Endothelial cell of umbilical vein (primary cell): ENCODE measurements around the gene ERGIC1. TPM values are rescaled to one million over a fixed set of nuclear protein-coding genes. Genes with fewer than 3 reads are reported as not detected.
A peak's percentile ranks its signal among the peaks of the same experiment; 100 is the strongest.

Source experiments
- BruUV-seq: library from RNA; stranded (reverse); fragments of 400-500 nt; replicated peaks from 2 replicates; lab custom pipeline; 2021; lab: Mats Ljungman, UMichigan
- CTCF ChIA-PET: fragments of 300-600, 350-600 bp; sonication (Branson Sonifier 250); formaldehyde crosslinking; loops from one replicate; lab custom pipeline; 2021; ENCODE audit warnings: antibody characterized with exemption, inconsistent platforms; lab: Charles Lee
- POLR2A ChIA-PET: fragments of 300-600, 350-600 bp; sonication (Branson Sonifier 250); formaldehyde crosslinking; loops from one replicate; lab custom pipeline; 2021; ENCODE audit warnings: antibody characterized with exemption, inconsistent platforms; lab: Charles Lee
- DNase-seq: peaks from one replicate; pipeline ENCODE4 v3.0.0-alpha.2; 2011; ENCODE audit warnings: low read depth, low spot score
- FAIRE-seq: peaks from 2 replicates; lab custom pipeline; 2011; peaks lifted over from hg19 to GRCh38; lab: Jason Lieb, UNC
- H2AFZ ChIP-seq: 2 replicates; pipeline ENCODE4 v1.6.0; 2012; ENCODE audit warnings: low read depth, low read length, control low read depth, inconsistent platforms
- H3K27ac ChIP-seq: 2 replicates; pipeline ENCODE4 v1.5.1; 2011; ENCODE audit warnings: low read depth, mild to moderate bottlenecking, control low read depth, low read length, moderate library complexity; ENCODE audit not compliant: insufficient read depth
- H3K27me3 ChIP-seq, 2 experiments: 2 replicates each; pipeline versions ENCODE4 v1.6.0 to v1.6.1; 2011; ENCODE audit warnings: low read length in 2 of 2, mixed read lengths in 1 of 2; ENCODE audit not compliant: control insufficient read depth in 2 of 2, insufficient read depth in 2 of 2
- H3K36me3 ChIP-seq, 2 experiments: 2 replicates in 1 of 2; 3 replicates in 1 of 2; pipeline ENCODE4 v1.5.1; 2011; ENCODE audit warnings: low read length in 2 of 2, mild to moderate bottlenecking in 1 of 2, moderate library complexity in 1 of 2; ENCODE audit not compliant: control insufficient read depth in 2 of 2, insufficient read depth in 2 of 2; ENCODE audit errors: extremely low read depth in 1 of 2
- H3K4me1 ChIP-seq: 3 replicates; pipeline ENCODE4 v1.5.1; 2011; ENCODE audit warnings: mild to moderate bottlenecking, low read length; ENCODE audit not compliant: control insufficient read depth, insufficient read depth; ENCODE audit errors: extremely low read depth
- H3K4me2 ChIP-seq: 2 replicates; pipeline ENCODE4 v1.6.1; 2011; ENCODE audit warnings: low read length, control low read depth, mixed read lengths; ENCODE audit not compliant: insufficient read depth
- H3K4me3 ChIP-seq, 3 experiments: fragments of 200-600 bp in 1 of 3; sonication (generic), shearing (Covaris generic) in 1 of 3; replicated peaks in 1 of 3; 2 replicates each; pipeline ENCODE4 v1.5.1; 2011 to 2016; ENCODE audit warnings: control low read depth in 3 of 3, low read length in 3 of 3, mild to moderate bottlenecking in 2 of 3, inconsistent platforms in 1 of 3, low read depth in 1 of 3, moderate library complexity in 1 of 3; ENCODE audit not compliant: insufficient read depth in 1 of 3
- H3K79me2 ChIP-seq: 2 replicates; pipeline ENCODE4 v1.6.0; 2012; ENCODE audit warnings: low read length, inconsistent platforms; ENCODE audit not compliant: control insufficient read depth, insufficient read depth
- H3K9ac ChIP-seq: replicated peaks from 2 replicates; pipeline ENCODE3; 2011; ENCODE audit warnings: low read length, control low read depth; ENCODE audit not compliant: insufficient read depth; ENCODE audit errors: extremely low read depth
- H3K9me1 ChIP-seq: replicated peaks from 3 replicates; pipeline ENCODE4 v1.6.0; 2011; ENCODE audit warnings: mild to moderate bottlenecking, low read length; ENCODE audit not compliant: control insufficient read depth, insufficient read depth; ENCODE audit errors: extremely low read depth
- H3K9me3 ChIP-seq: replicated peaks from 2 replicates; pipeline ENCODE4 v1.5.1; 2012; ENCODE audit warnings: low read length, inconsistent platforms; ENCODE audit not compliant: control insufficient read depth, insufficient read depth
- H4K20me1 ChIP-seq: replicated peaks from 2 replicates; pipeline ENCODE3; 2011; ENCODE audit warnings: mild to moderate bottlenecking, low read length; ENCODE audit not compliant: control insufficient read depth, insufficient read depth; ENCODE audit errors: extremely low read depth
- EZH2 ChIP-seq: IDR thresholded peaks from 2 replicates; pipeline ENCODE4 v1.6.1; 2012; ENCODE audit warnings: borderline replicate concordance, low read depth, mild to moderate bottlenecking, moderate library complexity, low read length, inconsistent platforms; ENCODE audit not compliant: severe bottlenecking
- FOS ChIP-seq: IDR thresholded peaks from 2 replicates; pipeline ENCODE4 v1.6.1; 2011; ENCODE audit warnings: mild to moderate bottlenecking, low read length, moderate library complexity, borderline replicate concordance; ENCODE audit not compliant: insufficient read depth
- GATA2 ChIP-seq: IDR thresholded peaks from 2 replicates; pipeline ENCODE4 v1.7.0; 2011; ENCODE audit warnings: low read depth, mild to moderate bottlenecking, moderate library complexity, mixed read lengths, low read length; ENCODE audit not compliant: insufficient read length, insufficient read depth
- JUN ChIP-seq: IDR thresholded peaks from 2 replicates; pipeline ENCODE4 v1.6.1; 2011; ENCODE audit warnings: borderline replicate concordance, low read depth; ENCODE audit not compliant: insufficient read length, insufficient read depth
- MAX ChIP-seq: IDR thresholded peaks from 2 replicates; pipeline ENCODE4 v1.6.1; 2011; ENCODE audit not compliant: insufficient read depth, insufficient read length
- MYC ChIP-seq: IDR thresholded peaks from one replicate; pipeline ENCODE4 v1.6.1; 2011; ENCODE audit warnings: mild to moderate bottlenecking, low read depth, low read length
- POLR2A ChIP-seq: IDR thresholded peaks from 2 replicates; pipeline ENCODE4 v1.6.1; 2012; ENCODE audit warnings: low read depth, mild to moderate bottlenecking, control low read depth, low read length
- POLR2AphosphoS5 ChIP-seq: IDR thresholded peaks from 2 replicates; pipeline ENCODE4 v1.6.1; 2012; ENCODE audit warnings: low read depth, mild to moderate bottlenecking, control low read depth, low read length, moderate library complexity; ENCODE audit not compliant: insufficient read depth
- dilution Hi-C: fragments of 300-500 bp; cut with MboI; formaldehyde crosslinking; loops from one replicate; pipeline ENCODE4 v1.15.0; 2019; ENCODE audit warnings: low sequenced_read_pairs; ENCODE audit not compliant: extremely low pct_ligation_motif_present
- intact Hi-C: fragments of 100-400 bp; cut with micrococcal nuclease; formaldehyde crosslinking; loops from one replicate; pipeline ENCODE4 v1.10.0; 2022
- polyA plus RNA-seq, 4 experiments: library from polyadenylated mRNA; depleted of rRNA in 3 of 4; stranded (reverse) in 3 of 4; unstranded in 1 of 4; fragments of >200 nt; gene quantifications; 2 replicates each; pipeline versions ENCODE4 v1.2.1 to v1.2.3, GENCODE V29; 2011 to 2012; ENCODE audit warnings: missing spikeins in 1 of 4
- total RNA-seq: library from RNA; stranded (reverse); gene quantifications from 2 replicates; pipeline ENCODE4 v1.2.3, GENCODE V29; 2021
- TF ChIP-seq, protein P1 (sequence below), 2 donors: IDR thresholded peaks; 1 replicate in 1 of 2; 2 replicates in 1 of 2; pipeline ENCODE4 v1.5.1; 2011; ENCODE audit warnings: low read length in 2 of 2, mild to moderate bottlenecking in 2 of 2, moderate library complexity in 2 of 2, control low read depth in 1 of 2, inconsistent platforms in 1 of 2, low read depth in 1 of 2; ENCODE audit not compliant: insufficient read depth in 1 of 2; ENCODE audit errors: extremely low read depth in 1 of 2

ERGIC1 gene
- total and polyA plus RNA-seq, 2 donors (not counting 3 experiments of a cell fraction or from before 2014, with no cell fraction given), result 105 to 109 TPM

DNA sequence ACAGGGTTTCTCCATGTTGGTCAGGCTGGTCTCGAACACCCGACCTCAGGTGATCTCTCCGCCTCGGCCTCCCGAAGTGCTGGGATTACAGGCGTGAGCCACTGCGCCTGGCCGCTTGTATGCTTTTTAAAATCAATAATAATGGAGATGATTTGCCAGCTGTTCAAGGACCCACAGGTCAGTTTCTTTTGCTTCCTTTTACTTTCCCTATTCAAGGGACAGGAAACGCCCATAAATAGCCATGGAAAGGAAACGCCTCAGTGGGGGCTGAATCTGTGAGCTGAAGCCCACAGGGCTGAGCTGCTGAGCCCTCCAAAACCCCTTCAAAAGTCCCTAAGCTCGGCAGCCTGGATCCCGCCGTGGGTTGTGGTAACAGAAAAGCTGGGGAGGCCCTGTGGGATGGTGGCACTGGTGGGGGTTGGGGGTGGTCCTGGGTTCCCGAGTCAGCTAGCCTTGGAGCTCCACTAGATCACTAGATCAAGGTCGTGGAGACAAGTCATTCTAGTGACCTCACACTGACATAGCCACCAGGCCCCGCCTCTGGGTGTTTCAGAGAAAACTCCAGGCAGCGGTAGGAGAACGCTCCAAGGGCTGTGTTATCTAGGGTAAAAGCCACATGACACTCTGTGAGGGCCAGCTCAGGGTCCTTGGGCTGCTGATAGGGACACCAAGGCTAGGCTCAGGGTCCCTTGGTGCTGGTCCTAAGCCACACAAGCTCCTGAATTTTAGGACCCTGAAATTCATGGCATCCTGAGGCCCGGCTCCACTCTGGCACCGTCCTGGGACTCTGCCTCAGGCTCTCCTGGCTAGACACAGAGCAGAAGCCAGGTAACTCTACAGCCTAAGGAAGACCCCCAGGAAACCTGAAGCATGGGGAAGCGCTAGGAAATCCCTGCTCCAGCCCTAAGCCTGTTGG, 45.0 kb upstream of the ERGIC1 start:
- H3K9ac ChIP-seq, result no peak overlapping the region
- no peak for DNase-seq
- intact Hi-C loops (loop anchor here (1.0 kb wide), 1 partner anchor 11 kb away; no protein-coding TSS in a partner anchor), dilution Hi-C loops (no loop called here)
- H3K27ac ChIP-seq, result peak overlapping the region; percentile 18
- H3K36me3 ChIP-seq, result no peaks in the 10 kb centered on the region
- no peak for TF ChIP-seq POLR2AphosphoS5
- no peak for TF ChIP-seq MAX
- no peak for TF ChIP-seq MYC
- no peak for TF ChIP-seq JUN
- TF ChIP-seq EZH2, result no peak
- TF ChIP-seq POLR2A, result no peak
- TF ChIP-seq GATA2, result no peak
- no peak for TF ChIP-seq FOS
- TF ChIP-seq, protein P1, sequence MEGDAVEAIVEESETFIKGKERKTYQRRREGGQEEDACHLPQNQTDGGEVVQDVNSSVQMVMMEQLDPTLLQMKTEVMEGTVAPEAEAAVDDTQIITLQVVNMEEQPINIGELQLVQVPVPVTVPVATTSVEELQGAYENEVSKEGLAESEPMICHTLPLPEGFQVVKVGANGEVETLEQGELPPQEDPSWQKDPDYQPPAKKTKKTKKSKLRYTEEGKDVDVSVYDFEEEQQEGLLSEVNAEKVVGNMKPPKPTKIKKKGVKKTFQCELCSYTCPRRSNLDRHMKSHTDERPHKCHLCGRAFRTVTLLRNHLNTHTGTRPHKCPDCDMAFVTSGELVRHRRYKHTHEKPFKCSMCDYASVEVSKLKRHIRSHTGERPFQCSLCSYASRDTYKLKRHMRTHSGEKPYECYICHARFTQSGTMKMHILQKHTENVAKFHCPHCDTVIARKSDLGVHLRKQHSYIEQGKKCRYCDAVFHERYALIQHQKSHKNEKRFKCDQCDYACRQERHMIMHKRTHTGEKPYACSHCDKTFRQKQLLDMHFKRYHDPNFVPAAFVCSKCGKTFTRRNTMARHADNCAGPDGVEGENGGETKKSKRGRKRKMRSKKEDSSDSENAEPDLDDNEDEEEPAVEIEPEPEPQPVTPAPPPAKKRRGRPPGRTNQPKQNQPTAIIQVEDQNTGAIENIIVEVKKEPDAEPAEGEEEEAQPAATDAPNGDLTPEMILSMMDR (IDR thresholded peaks at IDR 0.05; ENCODE audit: extremely low read depth in 1 of 2, insufficient read depth in 1 of 2, low read depth in 1 of 2, low read length in 2 of 2), result no peak
- peak overlapping the region; percentile 32 for H3K4me2 ChIP-seq
- H2AFZ ChIP-seq, result peak overlapping the region; percentile 59
- ChIA-PET CTCF (interaction anchor here (1.5 to 2.2 kb wide), 3 partner anchors 9 to 17 kb away, joined by 3 to 6 read pairs (median 3); no protein-coding TSS in a partner anchor), POLR2A (interaction anchor here (1.2 kb wide), 1 partner anchor 18 kb away, joined by 7 read pairs; the partner anchor contains the start of gene DUSP1)
- no peaks in the 10 kb centered on the region for H4K20me1 ChIP-seq
- H3K27me3 ChIP-seq, result no peaks in the 10 kb centered on the region
- FAIRE-seq, result peak; percentile 62
- peaks cover 23% of the 10 kb centered on the region for H3K4me1 ChIP-seq
- H3K79me2 ChIP-seq, result no peaks in the 10 kb centered on the region
- H3K9me1 ChIP-seq, result no peaks in the 10 kb centered on the region
- no peak overlapping the region for H3K4me3 ChIP-seq
- no TSS peak for BruUV-seq
- H3K9me3 ChIP-seq, result no peaks in the 10 kb centered on the region
